NOMO-1 treated with dmso at 0.1 percent for 144 hours (cell line): ENCODE measurements around the gene COL23A1.

ENCODE experiments used
- DNase-seq: peaks from one replicate; lab custom pipeline; 2025; ENCODE audit not compliant: unreplicated experiment; lab: John Stamatoyannopoulos, UW

The COL23A1 gene

DNA sequence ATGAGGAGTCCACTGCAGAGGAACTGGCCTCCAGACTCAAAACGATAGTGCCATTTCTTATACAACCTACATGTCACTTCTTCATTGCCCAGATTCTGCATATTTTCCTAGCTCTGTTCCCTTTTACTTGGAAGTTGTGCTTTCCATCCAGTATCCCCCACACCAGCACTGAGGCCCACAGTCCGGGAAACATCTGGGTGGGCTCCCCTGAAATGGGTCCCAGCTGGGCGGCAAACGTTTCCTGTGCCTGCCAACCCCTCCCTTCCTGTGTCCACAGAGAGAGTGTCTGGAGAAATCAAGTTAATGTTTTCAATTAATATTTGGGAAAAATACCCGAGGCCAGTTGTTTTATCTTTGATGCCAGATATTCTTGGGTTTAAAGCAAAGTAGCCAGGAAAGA lies 111.8 kb downstream of the COL23A1 start:
- no peak for DNase-seq

DNA sequence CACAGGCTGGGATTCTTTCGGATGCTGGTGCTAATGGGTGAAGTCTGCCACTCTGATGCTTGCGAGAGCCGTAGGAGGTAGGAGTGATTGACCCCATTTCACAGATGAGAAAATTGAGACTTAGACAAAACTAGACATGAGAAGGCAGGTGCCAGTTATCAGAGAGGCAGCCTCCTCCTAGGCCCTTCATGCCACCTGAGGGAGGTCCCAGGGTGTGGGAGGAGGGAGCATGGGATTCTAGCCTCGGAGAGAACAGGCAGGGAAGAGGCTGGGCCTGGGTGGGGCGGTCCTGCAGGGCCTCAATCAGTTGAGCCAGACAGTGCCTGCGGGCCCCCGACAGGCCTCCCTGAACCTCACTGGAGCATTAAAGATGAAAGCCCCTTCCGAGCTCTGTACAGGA lies 112.4 kb downstream of the COL23A1 start:
- DNase-seq = peak; percentile 15

DNA sequence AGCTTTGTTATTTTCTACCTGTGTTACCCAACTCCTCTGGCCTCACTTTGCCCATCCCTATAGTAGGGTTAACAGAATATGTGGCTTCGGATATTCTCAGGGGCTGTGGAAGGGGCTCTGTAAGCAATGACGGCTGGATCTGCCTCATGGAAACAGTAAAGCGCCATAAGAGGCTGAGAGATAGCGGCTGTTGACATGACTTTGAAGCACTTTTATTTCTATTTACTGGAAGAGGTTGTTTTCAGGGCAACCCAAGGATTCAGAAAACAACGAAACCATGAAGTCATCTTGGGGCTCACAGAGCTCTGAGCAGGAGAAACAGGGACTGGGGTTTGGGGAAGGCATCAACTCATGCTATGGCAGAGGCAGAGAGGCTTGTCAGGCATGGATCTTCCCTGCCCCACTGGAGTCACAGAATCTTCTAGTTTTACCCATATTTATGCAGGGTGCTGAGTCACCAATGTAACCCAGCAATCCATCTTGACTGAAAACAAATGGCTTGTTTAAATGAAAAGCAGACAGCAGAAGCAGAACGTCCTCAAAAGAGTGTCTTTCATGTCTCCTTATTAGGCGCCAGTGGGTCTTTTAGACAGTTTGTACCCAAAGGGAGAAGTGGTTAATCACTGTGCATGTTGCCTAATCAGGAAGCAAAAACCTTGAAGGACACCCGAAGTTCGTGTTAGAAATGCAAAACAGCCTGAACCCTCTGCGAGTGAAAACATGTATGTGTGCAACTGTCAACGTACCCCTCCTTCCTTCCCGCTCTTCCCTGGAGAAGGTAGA lies 113.0 kb downstream of the COL23A1 start:
- peak; percentile 69 for DNase-seq

DNA sequence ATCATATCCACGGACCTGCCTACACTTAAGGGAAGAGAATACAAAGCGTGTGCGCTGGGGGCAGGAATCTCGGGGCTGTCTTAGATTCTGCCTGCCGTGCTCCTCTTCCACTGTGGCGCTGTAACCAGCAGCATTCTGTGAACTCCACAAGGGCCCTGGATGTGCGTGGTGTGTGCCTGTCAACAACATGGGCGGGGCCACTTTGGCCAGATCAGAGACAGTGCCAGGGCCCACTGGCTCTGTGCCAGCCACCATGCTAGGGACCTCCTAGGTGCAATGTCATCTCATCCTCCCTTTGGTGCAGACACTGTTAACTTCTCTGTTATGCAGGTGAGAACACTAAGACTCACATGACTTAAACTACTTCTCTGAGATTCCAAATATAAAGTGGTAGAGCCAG lies 113.7 kb downstream of the COL23A1 start:
- DNase-seq = no peak

DNA sequence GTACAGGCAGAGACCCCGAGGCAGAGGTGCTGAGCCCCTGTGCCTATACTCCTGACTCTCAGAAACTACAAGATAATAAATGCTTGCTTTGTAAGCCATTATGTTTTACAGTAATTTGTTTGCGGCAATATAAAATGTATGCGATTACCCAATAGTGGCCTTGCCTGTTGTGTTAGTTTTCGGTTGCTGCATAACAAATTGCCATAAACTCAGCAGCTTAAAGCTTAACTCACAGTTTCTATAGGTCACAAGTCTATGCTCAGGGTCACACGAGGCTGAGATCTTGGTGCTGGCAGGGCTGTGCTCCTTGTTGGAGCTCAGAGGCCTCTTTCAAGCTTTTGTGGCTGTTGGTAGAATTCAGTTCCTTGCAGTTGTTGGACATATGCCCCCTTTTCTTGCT lies 114.8 kb downstream of the COL23A1 start:
- DNase-seq = no peak

DNA sequence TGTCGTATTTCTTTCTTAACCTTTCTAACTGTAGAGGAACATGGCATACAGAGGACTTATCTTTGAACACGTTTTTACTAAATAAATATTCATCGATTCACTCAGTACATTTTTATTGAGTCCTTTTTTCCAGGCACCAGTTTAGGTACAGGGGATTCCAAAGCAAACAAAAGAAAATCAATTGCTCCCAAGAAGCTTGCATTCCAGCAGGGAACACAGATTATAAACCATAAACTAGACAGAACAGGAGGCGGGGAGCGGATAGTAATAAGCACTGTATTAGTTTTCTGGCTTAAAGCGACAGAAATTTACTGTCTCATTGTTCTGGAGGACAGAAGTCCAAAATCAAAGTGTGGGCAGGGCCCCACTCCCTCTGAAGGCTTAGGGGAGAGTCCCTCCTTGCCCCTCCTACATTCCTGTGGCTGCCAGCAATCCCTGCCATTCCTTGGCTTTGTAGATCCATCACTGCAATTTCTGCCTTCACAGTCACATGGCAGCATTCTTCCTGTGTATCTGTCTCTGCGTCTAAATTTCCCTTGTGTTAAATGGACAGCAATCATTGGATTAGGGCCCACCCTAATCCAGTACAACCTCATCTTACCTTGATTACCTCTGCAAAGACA lies 115.5 kb downstream of the COL23A1 start:
- DNase-seq = no peak

DNA sequence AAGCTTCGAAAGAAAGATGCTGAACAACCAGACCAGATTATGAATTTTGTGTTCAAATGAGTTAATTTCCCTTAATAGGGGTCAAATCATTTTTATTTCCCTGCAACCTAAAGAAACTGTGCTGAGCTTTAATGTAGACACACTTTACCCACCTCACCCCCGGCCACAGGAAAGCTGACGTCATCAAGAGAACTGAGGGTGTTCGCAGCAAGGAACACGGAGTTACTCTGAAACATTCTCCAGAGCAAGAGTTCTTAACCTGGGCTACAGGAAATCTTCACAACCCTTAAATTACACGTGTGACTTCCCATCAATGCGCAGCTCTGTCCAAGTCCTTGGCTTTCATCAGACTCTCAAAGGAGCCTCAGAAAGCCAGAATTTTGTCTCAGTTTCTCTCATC lies 116.3 kb downstream of the COL23A1 start:
- DNase-seq = no peak

DNA sequence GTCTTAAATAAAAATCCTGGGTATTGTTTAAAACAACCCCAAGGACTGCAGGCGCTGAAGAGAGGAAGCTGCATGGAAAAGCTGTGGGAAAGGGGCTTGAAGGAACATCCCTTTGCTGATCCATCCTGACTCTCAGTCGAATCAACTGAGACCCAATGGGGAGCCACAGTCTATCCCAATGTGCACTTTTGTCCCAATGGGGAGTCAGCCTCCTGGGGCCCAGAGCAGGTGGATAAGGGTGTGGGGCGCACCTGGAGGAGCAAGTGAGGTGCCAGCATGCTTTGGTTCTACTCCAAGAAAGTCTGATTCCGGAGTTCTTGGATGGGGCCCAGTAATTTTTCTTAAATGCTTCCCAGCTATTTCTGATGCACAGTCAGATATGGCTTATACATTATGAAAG lies 118.1 kb downstream of the COL23A1 start:
- no peak for DNase-seq

DNA sequence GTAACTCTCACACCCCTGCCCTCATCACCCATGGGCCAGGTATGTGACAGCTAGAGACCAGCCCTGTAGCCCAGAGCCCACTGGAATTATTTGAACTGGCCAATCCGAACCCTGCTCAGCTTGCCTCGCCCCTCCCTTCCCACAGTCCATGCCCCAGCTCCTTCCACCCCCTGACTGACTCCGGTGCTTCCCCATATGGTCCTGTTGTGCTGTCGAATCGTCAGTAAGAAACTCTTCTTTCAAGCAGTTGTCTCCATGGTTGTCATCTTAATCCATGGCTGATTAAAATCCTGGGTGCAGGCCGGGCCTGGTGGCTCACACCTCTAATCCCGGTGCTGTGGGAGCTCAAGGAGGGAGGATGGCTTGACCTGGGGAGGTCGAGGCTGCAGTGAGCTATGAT lies 118.5 kb downstream of the COL23A1 start:
- no peak for DNase-seq

DNA sequence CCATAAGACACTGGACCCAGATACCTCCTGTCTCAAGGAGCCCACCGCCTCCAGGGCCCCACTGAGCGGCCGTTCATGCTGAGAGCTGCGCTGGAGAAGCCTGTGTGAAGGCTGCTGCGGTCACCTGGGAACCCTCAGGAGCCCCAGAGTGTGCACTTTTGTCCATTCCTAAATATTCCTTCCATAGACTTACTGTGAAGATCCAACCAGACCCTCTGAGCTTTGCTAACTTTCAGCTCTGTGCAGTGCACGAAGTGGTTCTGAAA lies 119.5 kb downstream of the COL23A1 start:
- no peak for DNase-seq

DNA sequence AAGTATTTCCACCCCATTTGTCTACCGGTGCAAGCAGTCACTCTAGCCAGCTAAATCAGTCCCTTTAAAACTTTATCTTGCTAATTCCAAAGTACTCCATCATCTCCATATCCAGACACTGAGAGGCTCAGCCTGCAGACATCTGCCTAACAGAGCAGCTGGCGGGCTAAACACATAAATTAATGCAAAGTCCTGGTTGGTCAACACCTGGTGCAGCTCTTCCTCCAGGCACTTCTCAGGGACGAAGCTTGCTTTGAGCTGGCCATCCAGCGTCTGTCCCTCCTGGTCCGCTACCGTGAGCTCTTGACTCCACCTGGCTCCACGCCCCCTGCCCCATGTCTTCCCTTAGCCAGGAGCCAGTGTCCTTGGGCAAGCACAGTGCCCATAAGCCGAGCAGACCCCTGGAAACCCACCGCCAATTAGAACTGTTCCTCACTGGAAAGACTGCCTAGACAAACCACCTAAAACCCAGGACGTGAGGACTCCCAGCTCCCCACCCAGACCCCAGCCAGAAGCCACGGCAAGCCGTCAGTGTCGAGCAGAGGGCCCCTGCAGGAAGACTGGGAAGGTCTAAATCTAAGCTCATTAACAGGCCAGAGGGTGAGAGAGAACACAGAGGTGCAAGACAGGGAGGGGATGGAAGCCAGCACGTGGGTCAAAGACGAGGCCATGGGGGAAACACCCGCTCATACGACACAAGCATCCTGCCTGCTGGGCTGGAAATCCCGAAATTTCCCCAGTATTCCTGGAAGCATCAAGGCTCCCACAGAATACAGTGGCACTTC lies 120.0 kb downstream of the COL23A1 start:
- DNase-seq = no peak

DNA sequence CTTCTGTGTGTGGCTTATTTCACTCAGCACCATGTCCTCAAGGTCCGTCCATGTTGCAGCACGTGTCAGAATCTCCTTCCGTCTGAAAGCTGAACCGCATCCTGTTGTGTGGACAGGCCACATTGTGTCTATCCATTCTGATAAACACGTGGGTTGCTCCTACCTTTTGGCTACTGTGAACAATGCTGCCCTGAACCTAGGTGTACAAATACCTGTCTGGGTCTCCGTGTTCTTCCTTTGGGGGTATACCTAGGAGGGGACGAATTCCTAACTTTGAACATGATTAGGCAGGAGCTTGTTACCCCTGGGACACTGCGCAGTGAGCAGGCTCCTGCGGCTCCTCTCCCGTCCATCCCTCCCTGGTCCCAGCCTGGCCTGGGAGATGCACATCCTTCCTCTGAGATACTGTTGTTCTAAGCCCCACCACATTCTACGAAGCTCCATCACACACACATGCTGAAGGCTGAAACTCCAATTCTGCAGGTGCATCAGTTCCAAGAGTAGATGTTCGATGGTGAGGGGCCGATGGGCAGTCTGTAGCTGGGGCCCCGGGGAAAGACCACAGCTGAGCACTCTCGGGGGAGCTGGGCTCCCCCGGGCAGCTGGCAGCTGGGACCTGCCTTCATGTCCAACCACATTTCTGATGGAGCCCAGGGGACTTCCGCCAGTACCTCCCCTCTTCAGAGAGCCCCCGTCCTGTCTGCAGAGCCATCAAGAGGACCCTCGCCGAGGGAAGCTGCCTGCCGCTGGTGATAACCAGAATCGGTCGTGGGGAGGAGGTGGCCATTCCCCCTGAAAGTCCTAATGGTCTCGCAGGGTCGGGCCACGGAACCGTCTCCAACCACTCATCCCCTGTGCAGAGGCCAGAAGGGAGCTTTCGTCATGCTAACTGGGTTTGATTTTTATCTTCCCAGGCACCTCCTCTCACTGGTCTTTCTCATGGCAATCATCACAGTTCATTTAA lies 120.9 kb downstream of the COL23A1 start:
- DNase-seq = no peak

DNA sequence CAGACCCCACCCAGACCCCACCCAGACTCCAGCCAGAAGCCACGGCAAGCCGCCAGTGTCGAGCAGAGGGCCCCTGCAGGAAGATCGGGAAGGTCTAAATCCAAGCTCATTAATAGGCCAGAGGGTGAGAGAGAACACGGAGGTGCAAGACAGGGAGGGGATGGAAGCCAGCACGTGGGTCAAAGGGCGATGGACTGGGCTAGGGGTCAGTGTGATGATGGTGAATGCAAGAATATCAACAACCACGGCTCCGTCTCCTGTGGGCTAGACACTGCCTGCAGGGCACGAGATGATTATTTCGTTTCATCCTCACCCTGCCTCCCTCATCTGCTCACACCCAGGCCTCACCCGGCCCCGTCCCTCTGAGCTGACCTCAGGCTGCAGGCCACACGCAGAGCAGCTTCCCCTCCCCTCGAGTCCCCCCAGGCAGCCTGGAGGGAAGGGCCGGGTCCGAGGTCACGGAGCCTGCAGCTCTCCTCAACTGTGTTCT lies 122.0 kb downstream of the COL23A1 start:
- no peak for DNase-seq

DNA sequence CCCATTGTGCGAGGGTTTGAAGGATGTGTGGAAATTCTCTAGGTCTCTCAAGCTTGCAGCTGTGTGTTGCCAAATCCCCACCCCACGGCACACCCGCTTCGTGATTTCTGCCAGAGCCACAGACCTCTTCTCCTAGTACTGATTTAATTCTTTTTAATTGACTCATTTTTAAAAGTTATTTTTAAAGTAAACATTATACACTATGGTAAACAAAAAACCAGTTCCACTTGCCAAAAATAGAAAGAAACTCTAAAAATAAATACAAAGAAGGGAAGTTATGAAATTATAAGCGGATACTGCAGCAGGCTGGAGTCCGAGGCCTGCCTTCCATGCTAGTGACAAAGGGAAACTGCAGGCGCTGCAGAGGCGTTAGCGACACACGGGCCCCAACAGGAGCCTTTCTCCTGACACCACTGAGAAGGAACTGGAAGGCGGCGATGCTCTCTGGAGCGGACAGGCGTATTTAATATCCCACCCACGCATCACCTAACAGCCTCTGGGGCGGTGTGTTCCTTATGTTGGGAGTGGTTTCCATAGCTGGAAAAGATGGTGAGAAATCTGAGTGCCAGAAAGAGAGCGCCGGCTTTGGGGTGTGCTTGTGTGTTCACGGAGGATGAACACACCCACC lies 122.5 kb downstream of the COL23A1 start:
- DNase-seq = peak; percentile 90

DNA sequence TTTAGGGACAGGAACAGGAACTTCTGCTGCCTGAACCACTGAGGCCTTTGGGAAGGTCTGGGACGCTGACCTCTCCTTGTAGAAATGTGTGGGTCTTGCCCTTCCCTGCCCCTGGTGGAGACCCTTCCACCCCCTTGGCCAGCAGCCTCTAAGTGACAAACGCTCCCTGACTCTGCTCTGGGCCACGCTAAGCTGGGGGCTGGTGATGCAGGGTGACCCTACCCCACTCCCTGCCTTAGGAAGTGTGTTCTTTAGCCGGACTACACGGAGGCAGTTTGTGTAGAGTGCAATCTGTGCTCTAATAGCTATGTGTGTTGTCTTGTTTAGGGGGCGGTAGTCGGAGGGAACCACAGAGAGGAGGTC lies 123.0 kb downstream of the COL23A1 start:
- no peak for DNase-seq

DNA sequence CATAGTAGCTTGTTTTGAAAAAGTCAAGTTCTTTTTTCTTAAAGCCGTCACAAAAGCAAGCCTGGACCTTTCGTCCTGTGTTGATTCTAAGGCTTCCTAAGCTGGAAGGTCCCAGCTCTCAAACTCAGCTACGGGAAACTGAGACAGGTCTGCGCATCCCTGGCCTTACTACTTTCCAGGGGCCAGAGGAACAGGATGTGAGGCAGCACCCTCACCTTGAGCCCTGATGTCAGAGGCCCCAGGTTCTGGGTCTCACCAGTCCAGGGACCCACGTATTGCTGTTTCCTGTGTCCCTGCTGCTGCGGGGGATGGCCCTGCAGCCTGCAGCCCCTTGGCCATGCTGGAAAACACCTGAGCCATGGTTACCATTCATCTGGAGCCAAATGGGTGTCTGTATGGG lies 123.9 kb downstream of the COL23A1 start:
- no peak for DNase-seq

DNA sequence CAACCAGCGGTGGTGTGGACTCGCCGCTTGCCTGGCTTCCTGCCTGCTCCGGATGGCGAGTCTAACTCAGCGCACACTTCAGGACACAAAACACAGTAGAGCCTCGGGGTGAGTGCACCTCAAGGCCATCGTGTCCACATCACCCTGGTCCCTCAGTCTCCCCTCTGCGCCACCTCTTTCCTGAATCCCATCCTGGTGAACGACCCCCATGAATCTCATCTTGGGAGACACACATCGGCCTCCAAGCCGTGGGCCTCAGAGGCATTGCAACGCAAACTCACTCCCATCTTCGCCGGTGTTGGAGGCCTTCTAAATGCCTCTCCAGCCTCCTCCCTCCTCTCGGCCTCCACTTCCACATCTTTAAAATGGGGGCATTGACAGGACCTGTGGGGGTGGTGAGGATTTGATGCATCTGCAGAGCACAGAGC lies 124.3 kb downstream of the COL23A1 start:
- no peak for DNase-seq

DNA sequence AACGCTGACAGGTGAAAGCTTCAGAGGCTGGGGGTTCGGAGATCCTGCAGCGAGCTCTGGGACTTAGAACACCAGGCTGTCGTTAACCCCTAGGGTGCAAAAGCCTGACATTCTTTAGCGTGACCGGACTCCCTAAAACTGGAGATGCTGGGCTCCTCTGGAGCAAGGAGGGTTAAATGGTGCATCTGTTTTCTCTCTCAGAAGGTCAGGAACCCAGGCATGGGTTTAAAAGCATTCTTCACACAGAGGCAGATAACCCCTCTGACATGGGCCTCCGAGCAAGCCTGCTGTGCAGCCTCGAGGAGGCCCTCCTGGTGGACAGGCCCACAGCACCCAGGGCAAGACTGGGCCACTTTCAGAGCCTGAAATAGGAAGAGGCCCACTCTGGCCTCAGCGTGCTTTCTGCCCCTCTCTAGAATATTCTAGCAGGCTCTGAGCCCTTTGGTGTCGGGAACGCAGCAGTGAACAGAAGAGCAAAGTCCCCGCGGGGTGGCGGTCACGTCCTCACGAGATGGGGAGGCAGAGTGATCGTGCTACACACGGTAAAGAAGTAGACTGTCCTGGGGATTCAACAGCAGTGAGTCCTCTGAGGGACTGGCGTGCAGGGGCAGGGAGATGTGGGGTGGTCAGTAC lies 124.8 kb downstream of the COL23A1 start:
- DNase-seq = no peak

DNA sequence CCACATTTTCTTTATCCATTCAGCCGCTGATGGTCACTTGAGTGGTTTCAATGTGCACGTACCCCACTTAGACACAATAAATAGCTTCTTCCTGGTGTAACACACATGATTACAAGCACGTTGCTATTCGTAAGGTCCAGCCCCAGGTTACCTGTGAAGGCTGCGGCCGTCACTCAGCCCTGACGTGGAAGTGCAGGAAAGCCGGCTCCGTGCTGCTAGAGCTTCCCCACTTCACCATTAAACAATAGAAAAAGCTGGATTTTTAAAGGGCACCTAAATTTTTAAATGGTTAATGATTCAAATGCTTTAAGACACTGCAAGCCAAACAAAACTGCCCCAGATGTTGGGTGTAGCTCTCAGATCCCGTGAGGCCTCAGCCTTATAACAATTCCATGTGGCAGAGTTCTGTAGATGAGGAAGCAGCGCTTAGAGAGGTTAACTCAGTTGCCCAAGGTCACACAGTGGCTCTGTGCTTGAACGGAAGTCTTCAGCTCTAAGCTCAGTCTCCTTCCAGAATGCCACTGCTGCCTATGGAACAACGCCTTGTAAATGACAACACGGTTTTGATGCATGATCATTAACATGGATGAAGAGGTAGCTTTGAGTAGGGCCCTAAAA lies 125.7 kb downstream of the COL23A1 start:
- DNase-seq = no peak
